IMR-90 (cell line): ENCODE results near the gene KHK. TPM values are rescaled to one million over a fixed set of nuclear protein-coding genes. Genes with fewer than 3 reads are reported as not detected.

Experiments
- ATAC-seq: fragments of 200-7000 bp; cut with Tn5 transposase; 2 replicates; pipeline ENCODE4 v1.9.1; 2020; ENCODE audit warnings: low read depth, mild to moderate bottlenecking, moderate library complexity
- BruUV-seq: library from RNA; stranded (reverse); fragments of 400-500 nt; replicated peaks from 2 replicates; lab custom pipeline; 2021; lab: Mats Ljungman, UMichigan
- CTCF ChIA-PET: fragments of 300-600 bp; formaldehyde crosslinking; extraction: SDS; loops from one replicate; lab custom pipeline; 2021; ENCODE audit warnings: antibody characterized with exemption; lab: Yijun Ruan, JAX
- POLR2A ChIA-PET: fragments of 300-600 bp; sonication (Branson Sonifier 250); formaldehyde crosslinking; loops from one replicate; lab custom pipeline; 2022; ENCODE audit warnings: antibody characterized with exemption; ENCODE audit not compliant: unreplicated experiment; lab: Charles Lee
- DNase-seq: peaks from one replicate; pipeline ENCODE4 v3.0.0; 2013
- H2AFZ ChIP-seq: replicated peaks from 2 replicates; pipeline ENCODE3; 2013; ENCODE audit warnings: low read length, mild to moderate bottlenecking; ENCODE audit not compliant: poor library complexity
- H2AK5ac ChIP-seq: 2 replicates; pipeline ENCODE4 v1.6.1; 2013; ENCODE audit warnings: low read depth, low read length, inconsistent platforms
- H2AK9ac ChIP-seq: replicated peaks from 2 replicates; pipeline ENCODE3; 2013; ENCODE audit warnings: mild to moderate bottlenecking, low read depth, low read length, moderate library complexity; ENCODE audit not compliant: poor library complexity
- H2BK120ac ChIP-seq: 2 replicates; pipeline ENCODE4 v1.6.1; 2013; ENCODE audit warnings: low read depth, low read length, inconsistent platforms
- H2BK15ac ChIP-seq: 3 replicates; pipeline ENCODE4 v1.6.1; 2013; ENCODE audit warnings: low read depth, low read length, inconsistent platforms
- H2BK20ac ChIP-seq: 2 replicates; pipeline ENCODE4 v1.6.1; 2013; ENCODE audit warnings: low read depth, mild to moderate bottlenecking, inconsistent platforms, low read length, moderate library complexity
- H2BK5ac ChIP-seq: 2 replicates; pipeline ENCODE4 v1.6.1; 2013; ENCODE audit warnings: mild to moderate bottlenecking, low read depth, low read length, inconsistent platforms; ENCODE audit not compliant: poor library complexity, severe bottlenecking
- H3K14ac ChIP-seq: replicated peaks from 2 replicates; pipeline ENCODE4 v1.6.1; 2013; ENCODE audit warnings: low read depth, low read length, inconsistent platforms
- H3K18ac ChIP-seq: 2 replicates; pipeline ENCODE4 v1.6.1; 2013; ENCODE audit warnings: low read depth, low read length, control low read depth
- H3K23ac ChIP-seq: 2 replicates; pipeline ENCODE4 v1.6.1; 2013; ENCODE audit warnings: low read depth, low read length, inconsistent platforms
- H3K27ac ChIP-seq: 2 replicates; pipeline ENCODE4 v1.5.1; 2013; ENCODE audit warnings: mild to moderate bottlenecking, control low read depth, low read length; ENCODE audit not compliant: insufficient read depth
- H3K27me3 ChIP-seq: 2 replicates; pipeline ENCODE4 v1.6.1; 2013; ENCODE audit warnings: low read length; ENCODE audit not compliant: control insufficient read depth, insufficient read depth
- H3K36me3 ChIP-seq: 2 replicates; pipeline ENCODE4 v1.6.1; 2013; ENCODE audit warnings: low read length, mixed read lengths; ENCODE audit not compliant: control insufficient read depth, insufficient read depth
- H3K4ac ChIP-seq: 2 replicates; pipeline ENCODE4 v1.6.1; 2013; ENCODE audit warnings: low read depth, low read length, inconsistent platforms
- H3K4me1 ChIP-seq: 2 replicates; pipeline ENCODE4 v1.6.1; 2013; ENCODE audit warnings: low read length, mixed read lengths; ENCODE audit not compliant: control insufficient read depth, insufficient read depth
- H3K4me2 ChIP-seq: 2 replicates; pipeline ENCODE4 v1.6.1; 2013; ENCODE audit warnings: low read depth, mild to moderate bottlenecking, control low read depth, low read length, moderate library complexity
- H3K4me3 ChIP-seq: 2 replicates; pipeline ENCODE4 v1.5.1; 2013; ENCODE audit warnings: low read depth, mild to moderate bottlenecking, control low read depth, low read length, moderate library complexity; ENCODE audit not compliant: insufficient read depth
- H3K56ac ChIP-seq: 2 replicates; pipeline ENCODE4 v1.6.1; 2013; ENCODE audit warnings: low read length, inconsistent platforms; ENCODE audit not compliant: insufficient read depth; ENCODE audit errors: extremely low read depth
- H3K79me1 ChIP-seq, 2 experiments: 2 replicates each; pipeline ENCODE4 v1.6.1; 2013; ENCODE audit warnings: low read length in 2 of 2, inconsistent platforms in 1 of 2, low read depth in 1 of 2
- H3K9ac ChIP-seq: 2 replicates; pipeline ENCODE4 v1.6.1; 2013; ENCODE audit warnings: low read depth, low read length, control low read depth
- H3K9me1 ChIP-seq: 2 replicates; pipeline ENCODE4 v1.6.1; 2013; ENCODE audit warnings: low read length, inconsistent platforms; ENCODE audit not compliant: insufficient read depth
- H3K9me3 ChIP-seq: 2 replicates; pipeline ENCODE4 v1.6.1; 2013; ENCODE audit warnings: low read length; ENCODE audit not compliant: control insufficient read depth, insufficient read depth
- H4K20me1 ChIP-seq: 2 replicates; pipeline ENCODE4 v1.6.1; 2013; ENCODE audit warnings: low read length, inconsistent platforms; ENCODE audit not compliant: insufficient read depth
- H4K5ac ChIP-seq: 2 replicates; pipeline ENCODE4 v1.6.1; 2013; ENCODE audit warnings: mild to moderate bottlenecking, low read depth, low read length, control low read depth
- H4K8ac ChIP-seq, 2 experiments: 2 replicates each; pipeline ENCODE4 v1.6.1; 2013; ENCODE audit warnings: low read depth in 2 of 2, low read length in 2 of 2, control low read depth in 1 of 2, inconsistent platforms in 1 of 2
- H4K91ac ChIP-seq: 2 replicates; pipeline ENCODE4 v1.6.1; 2013; ENCODE audit warnings: low read depth, low read length, inconsistent platforms; ENCODE audit not compliant: insufficient read depth
- CEBPB ChIP-seq: IDR thresholded peaks from 2 replicates; pipeline ENCODE4 v1.6.1; 2012; ENCODE audit warnings: low read depth, low read length, improper control_type of control experiment
- CTCF ChIP-seq: conservative IDR thresholded peaks from 2 replicates; pipeline ENCODE4 v1.5.1; 2012; ENCODE audit warnings: mild to moderate bottlenecking, low read depth, low read length, improper control_type of control experiment
- FOS ChIP-seq: fragments of 150-350 bp; IDR thresholded peaks from 2 replicates; pipeline ENCODE4 v1.6.1; 2016; ENCODE audit warnings: low read depth, low read length
- MAZ ChIP-seq: IDR thresholded peaks from 2 replicates; pipeline ENCODE4 v1.6.1; 2012; ENCODE audit warnings: low read depth, mild to moderate bottlenecking, low read length, improper control_type of control experiment, moderate library complexity, borderline replicate concordance
- POLR2A ChIP-seq: IDR thresholded peaks from 2 replicates; pipeline ENCODE4 v1.6.1; 2012; ENCODE audit warnings: mild to moderate bottlenecking, low read depth, low read length
- RAD21 ChIP-seq: IDR thresholded peaks from 2 replicates; pipeline ENCODE4 v1.6.1; 2012; ENCODE audit warnings: low read length, improper control_type of control experiment
- RCOR1 ChIP-seq: IDR thresholded peaks from 2 replicates; pipeline ENCODE4 v1.6.1; 2012; ENCODE audit warnings: mild to moderate bottlenecking, low read length, improper control_type of control experiment; ENCODE audit not compliant: insufficient replicate concordance
- USF2 ChIP-seq: fragments of 150-350 bp; IDR thresholded peaks from 2 replicates; pipeline ENCODE4 v1.6.1; 2017; ENCODE audit warnings: mild to moderate bottlenecking, antibody characterized with exemption, low read length, low read depth
- WGBS, 2 experiments: methylation state at CpG; one replicate each; pipeline versions ENCODE4 v1.1.5 to v1.1.7; 2013; ENCODE audit warnings: missing lambda C conversion rate in 2 of 2; ENCODE audit not compliant: insufficient read length in 1 of 2; ENCODE audit errors: extremely low coverage in 2 of 2; 5-methylcytosine and 5-hydroxymethylcytosine counted together
- dilution Hi-C: fragments of 300-500 bp; cut with HindIII; formaldehyde crosslinking; loops from one replicate; pipeline ENCODE4 v1.14.3; 2018; ENCODE audit warnings: low sequenced_read_pairs; ENCODE audit not compliant: unreplicated experiment
- in situ Hi-C: fragments of 300-500 bp; cut with MboI; formaldehyde crosslinking; loops from 3 replicates; pipeline ENCODE4 v1.14.3; 2019; ENCODE audit warnings: low sequenced_read_pairs, inconsistent platforms, mixed read lengths
- intact Hi-C: fragments of 100-400 bp; cut with micrococcal nuclease; formaldehyde crosslinking; loops from 2 replicates; pipeline ENCODE4 v1.10.0; 2022
- polyA plus RNA-seq, 3 experiments: library from polyadenylated mRNA; depleted of rRNA; stranded (reverse); fragments of >200 nt; gene quantifications; 2 replicates each; pipeline ENCODE4 v1.2.3, GENCODE V29; 2012; ENCODE audit warnings: low replicate concordance in 1 of 3
- total RNA-seq: library from RNA; depleted of rRNA; stranded (reverse); fragments of >200 nt; gene quantifications from 2 replicates; pipeline ENCODE4 v1.2.3, GENCODE V29; 2012

The KHK gene
- total and polyA plus RNA-seq, 2 of the 4 experiments (the other 2 are of a cell fraction) = 0.72 to 0.82 TPM

- CTCF ChIA-PET = interaction anchor here (1.1 kb wide), 1 partner anchor 21 kb away, joined by 3 read pairs; no protein-coding TSS in a partner anchor
- BruUV-seq = no TSS peak
Measured at GRCh38 chr2:27069436-27069835, 17.1 kb upstream of the KHK start.

More at GRCh38 chr2:27069436-27069835, 17.1 kb upstream of the KHK start:
- 0 out of 2 replicates have a peak overlapping the region, but pooled peaks have one; percentile 1 for H3K27ac ChIP-seq
- no peaks in the 10 kb centered on the region for H3K9me3 ChIP-seq
- H3K27me3 ChIP-seq = no peaks in the 10 kb centered on the region
- no peak overlapping the region for H2BK20ac ChIP-seq
- intact Hi-C loops = no loop called here
- WGBS, 2 experiments = no CpG with 5 or more reads among the region's 6 CpGs
- DNase-seq = no peak
- H4K91ac ChIP-seq = no peak overlapping the region
- no peak overlapping the region for H2AK5ac ChIP-seq
- H4K20me1 ChIP-seq = peaks cover 20% of the 10 kb centered on the region
- no peak overlapping the region for H2BK120ac ChIP-seq
- POLR2A ChIA-PET = interaction anchor here (0.5 to 1.0 kb wide), 2 partner anchors 11 to 123 kb away, joined by 3 to 5 read pairs; no protein-coding TSS in a partner anchor
- H3K79me1 ChIP-seq = peaks cover 45 to 62% of the 10 kb centered on the region in 2 experiments
- no peak overlapping the region; the same call in 1 of the 2 replicates for H3K4ac ChIP-seq
- no peak overlapping the region for H2AK9ac ChIP-seq
- H3K18ac ChIP-seq = no peak overlapping the region
- H3K9ac ChIP-seq = peak overlapping the region; percentile 20; the same call in 1 of the 2 replicates
- ATAC-seq = no peak
- peak overlapping the region; percentile 45; the same call in 1 of the 2 replicates for H3K23ac ChIP-seq
- peaks cover 27% of the 10 kb centered on the region for H3K4me1 ChIP-seq
- no peak overlapping the region for H3K14ac ChIP-seq
- no peak overlapping the region for H2BK5ac ChIP-seq
- no peak overlapping the region for H3K56ac ChIP-seq
- H2AFZ ChIP-seq = no peak overlapping the region
- H3K4me2 ChIP-seq = peak overlapping the region; percentile 51; the same call in 1 of the 2 replicates
- H4K5ac ChIP-seq = no peak overlapping the region
- peaks cover 23% of the 10 kb centered on the region for H3K9me1 ChIP-seq
- H4K8ac ChIP-seq = no peak overlapping the region
- peaks cover 33% of the 10 kb centered on the region for H3K36me3 ChIP-seq
- in situ Hi-C loops = no loop called here
- no peak overlapping the region for H3K4me3 ChIP-seq
- no peak for TF ChIP-seq CTCF
- TF ChIP-seq USF2 = no peak
- TF ChIP-seq FOS = no peak
- no peak for TF ChIP-seq MAZ
- no peak for TF ChIP-seq RCOR1
- no peak for TF ChIP-seq POLR2A
- no peak for TF ChIP-seq RAD21
- TF ChIP-seq CEBPB = no peak
- no peak overlapping the region for H2BK15ac ChIP-seq
- dilution Hi-C loops = no loop called here
